Choroid plexus epithelial cell (primary cell): ENCODE measurements around the gene SLC12A8.

Source experiments
- DNase-seq: peaks from one replicate; pipeline ENCODE4 v3.0.0-alpha.2; 2010; ENCODE audit warnings: low read depth
- H3K4me3 ChIP-seq: 2 replicates; pipeline ENCODE4 v1.5.1; 2011; ENCODE audit warnings: low read depth, mild to moderate bottlenecking, control low read depth, low read length, moderate library complexity
- TF ChIP-seq, protein P1 (sequence below): conservative IDR thresholded peaks from 2 replicates; pipeline ENCODE4 v1.5.1; 2011; ENCODE audit warnings: low read depth, mild to moderate bottlenecking, control low read depth, inconsistent platforms, low read length, moderate library complexity

Gene SLC12A8

GRCh38 chr3:125143982-125144652 lies 68.4 kb downstream of the SLC12A8 start:
- no peak overlapping the region for H3K4me3 ChIP-seq
- TF ChIP-seq, protein P1, sequence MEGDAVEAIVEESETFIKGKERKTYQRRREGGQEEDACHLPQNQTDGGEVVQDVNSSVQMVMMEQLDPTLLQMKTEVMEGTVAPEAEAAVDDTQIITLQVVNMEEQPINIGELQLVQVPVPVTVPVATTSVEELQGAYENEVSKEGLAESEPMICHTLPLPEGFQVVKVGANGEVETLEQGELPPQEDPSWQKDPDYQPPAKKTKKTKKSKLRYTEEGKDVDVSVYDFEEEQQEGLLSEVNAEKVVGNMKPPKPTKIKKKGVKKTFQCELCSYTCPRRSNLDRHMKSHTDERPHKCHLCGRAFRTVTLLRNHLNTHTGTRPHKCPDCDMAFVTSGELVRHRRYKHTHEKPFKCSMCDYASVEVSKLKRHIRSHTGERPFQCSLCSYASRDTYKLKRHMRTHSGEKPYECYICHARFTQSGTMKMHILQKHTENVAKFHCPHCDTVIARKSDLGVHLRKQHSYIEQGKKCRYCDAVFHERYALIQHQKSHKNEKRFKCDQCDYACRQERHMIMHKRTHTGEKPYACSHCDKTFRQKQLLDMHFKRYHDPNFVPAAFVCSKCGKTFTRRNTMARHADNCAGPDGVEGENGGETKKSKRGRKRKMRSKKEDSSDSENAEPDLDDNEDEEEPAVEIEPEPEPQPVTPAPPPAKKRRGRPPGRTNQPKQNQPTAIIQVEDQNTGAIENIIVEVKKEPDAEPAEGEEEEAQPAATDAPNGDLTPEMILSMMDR, result no peak
- DNase-seq, result peak; percentile 63

DNA sequence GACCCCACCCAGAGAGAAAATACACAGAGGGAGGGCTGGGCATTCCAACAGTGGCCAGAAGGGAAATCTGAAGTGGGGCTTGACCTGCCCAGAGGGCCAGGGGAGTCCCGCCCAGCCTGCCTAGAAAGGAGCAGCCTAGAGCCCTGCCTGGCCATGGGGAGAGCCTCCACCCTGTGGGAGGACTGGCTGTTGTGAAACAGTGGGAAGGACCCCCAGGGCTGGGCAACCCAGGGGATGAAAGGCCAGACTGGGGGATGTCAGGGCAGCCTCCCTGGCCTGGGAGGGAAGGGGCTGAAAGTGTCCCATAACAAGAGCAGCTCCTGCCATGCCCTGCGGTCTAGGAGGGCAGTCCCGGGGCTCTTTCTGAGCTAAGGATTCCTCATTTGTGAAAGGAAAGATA lies 69.0 kb downstream of the SLC12A8 start:
- H3K4me3 ChIP-seq, result no peak overlapping the region
- no peak for DNase-seq
- TF ChIP-seq, protein P1, result no peak

DNA sequence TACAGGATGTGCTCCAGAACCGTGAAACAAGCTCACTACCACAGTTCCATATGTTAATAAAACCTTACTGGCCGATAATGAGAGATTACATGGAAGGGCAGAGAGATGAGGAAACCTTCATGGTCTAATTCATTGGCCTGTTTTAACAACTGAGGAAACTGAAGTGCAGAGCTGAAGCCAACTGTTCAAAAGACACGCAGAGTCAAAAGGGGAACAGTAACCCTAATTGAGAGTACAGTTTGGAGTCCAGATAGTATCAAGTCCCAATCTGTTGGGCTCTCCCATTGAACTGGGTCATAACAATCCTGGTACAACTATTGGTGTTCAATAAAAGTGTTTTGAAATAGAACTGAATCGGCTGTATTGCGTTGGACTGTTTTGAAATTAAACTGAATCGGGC lies 69.6 kb downstream of the SLC12A8 start:
- H3K4me3 ChIP-seq, result no peak overlapping the region
- no peak for DNase-seq
- TF ChIP-seq, protein P1, result no peak

- TF ChIP-seq, protein P1, result no peak
- DNase-seq, result no peak
- H3K4me3 ChIP-seq, result no peak overlapping the region
Measured at GRCh38 chr3:125142420-125142778, 70.1 kb downstream of the SLC12A8 start.

DNA sequence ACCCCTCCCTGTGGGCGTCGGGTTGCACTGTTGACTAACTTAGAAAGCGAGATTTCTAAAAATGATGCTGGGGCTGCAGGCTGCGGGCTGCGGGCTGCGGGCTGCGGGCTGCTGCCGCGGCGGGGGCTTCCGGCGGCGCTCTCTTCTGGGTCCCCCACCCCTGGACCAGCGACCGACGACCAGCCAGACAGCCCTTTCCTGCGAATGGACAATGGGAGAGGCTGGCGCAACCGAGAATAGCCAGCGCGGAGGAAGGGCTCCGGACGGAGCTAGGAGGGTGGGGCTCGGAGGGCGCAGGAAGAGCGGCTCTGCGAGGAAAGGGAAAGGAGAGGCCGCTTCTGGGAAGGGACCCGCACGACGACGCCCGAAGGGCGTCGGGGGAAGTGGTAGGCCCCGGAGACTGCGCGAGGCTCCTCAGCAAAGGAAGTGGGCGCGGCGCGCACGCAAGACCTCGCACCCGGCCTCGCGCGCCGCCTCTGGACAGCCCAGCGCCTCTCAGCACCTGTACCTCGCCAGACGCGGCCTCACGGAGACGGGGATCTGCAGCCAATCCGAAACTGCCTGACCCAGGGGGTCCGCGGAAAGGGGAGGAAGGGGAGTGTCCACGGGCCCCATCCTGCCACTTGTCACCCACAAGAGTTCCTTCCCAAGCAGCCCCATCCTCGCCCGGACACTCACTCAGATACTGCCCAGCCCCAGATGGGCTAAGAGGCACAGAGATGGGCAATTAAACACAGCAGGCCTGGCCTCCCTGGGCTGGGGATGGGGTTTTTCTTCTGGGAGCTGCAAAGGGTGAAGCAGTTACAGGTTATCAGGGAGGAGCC lies 70.7 kb downstream of the SLC12A8 start:
- H3K4me3 ChIP-seq, result peak overlapping the region; percentile 46
- DNase-seq, result peak; percentile 58
- TF ChIP-seq, protein P1, result peak; percentile 37

DNA sequence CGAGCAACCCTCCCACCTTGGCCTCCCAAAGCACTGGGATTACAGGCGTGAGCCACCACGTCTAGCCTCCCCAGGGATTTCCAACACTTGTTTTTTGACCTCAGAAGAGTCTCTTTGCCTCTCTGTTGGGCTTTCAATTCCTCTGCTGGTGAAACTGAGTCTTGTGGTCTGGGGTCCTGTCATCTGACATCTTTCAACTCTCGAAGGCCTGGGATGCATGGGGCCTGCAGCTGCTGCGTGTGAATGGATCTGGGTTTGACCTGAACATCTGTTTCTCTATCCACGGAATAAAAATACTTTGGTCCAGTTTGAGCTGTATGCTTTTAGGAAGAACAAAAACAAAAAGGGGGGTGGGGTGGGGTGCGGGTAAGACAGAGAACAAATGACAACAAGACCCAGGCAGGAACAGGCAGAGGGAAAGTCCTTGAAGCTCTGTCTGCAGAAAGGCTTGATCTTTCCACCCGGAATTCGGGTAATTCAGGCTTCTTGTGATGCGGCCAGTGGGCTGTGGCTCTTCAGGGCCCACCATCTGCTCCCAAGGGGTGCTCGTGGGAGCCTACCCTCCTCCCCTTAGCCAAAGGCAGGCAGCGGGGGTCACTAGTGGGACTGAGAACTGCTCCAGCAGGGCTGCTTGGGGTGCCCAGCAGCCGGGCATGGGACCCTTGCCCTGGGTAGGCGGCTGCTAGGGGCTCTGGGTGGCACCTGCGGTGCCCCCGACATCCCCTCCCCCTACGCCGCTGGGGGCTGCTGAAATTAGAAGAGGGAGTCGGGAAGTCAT lies 71.5 kb downstream of the SLC12A8 start:
- peak; percentile 36 for DNase-seq
- H3K4me3 ChIP-seq, result peak overlapping the region; percentile 46
- TF ChIP-seq, protein P1, result no peak
